ENCODE data around the gene TRAM2. TPM values are rescaled to one million over a fixed set of nuclear protein-coding genes. Genes with fewer than 3 reads are reported as not detected.

TRAM2 gene, protein sequence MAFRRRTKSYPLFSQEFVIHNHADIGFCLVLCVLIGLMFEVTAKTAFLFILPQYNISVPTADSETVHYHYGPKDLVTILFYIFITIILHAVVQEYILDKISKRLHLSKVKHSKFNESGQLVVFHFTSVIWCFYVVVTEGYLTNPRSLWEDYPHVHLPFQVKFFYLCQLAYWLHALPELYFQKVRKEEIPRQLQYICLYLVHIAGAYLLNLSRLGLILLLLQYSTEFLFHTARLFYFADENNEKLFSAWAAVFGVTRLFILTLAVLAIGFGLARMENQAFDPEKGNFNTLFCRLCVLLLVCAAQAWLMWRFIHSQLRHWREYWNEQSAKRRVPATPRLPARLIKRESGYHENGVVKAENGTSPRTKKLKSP
- total RNA-seq, result 1 to 10 TPM; 6.0 to 6.1 TPM

DNA sequence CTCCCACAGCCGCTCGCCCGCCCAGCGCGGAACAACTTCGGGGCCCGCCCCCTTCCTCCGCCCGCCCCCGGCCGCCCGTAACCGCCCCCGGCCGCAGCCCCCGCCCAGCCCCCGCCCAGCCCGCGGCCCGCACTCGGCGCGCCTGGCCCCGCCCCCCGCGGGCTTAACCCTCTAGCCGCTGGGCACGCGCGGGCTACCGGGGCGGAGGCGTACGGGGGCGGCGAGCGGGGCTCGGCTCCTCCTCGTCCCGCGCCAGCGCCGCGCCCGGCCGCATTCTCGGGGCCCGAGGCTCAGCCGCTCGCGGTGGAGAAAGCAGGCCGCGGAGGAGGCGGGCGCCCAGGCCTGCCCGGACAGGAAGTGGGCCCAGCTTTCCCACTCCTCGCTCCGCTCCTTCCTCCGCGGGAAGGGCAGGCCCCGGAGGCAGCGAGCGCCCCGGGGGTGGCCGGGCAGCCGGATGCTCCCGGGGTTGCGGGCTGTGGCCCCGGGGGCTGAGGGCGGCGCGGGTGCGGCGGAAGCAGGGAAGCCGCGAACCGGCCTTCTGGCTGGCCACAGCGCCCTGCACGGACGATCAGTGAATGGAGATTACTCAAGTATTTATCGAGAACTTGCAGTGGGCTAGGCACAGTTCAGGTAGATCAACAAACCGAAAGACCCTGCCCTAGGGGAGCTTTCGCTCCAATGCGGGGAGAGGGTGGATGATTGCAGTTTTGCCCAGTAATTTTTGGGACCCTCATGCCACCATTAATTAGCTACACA is at the start of gene TRAM2:
Gene TRAM2 (minus strand): TSS at position 39 of the 756 bp plus-strand sequence. CDS start 145 bp downstream, outside the sequence.

Other genes starting within 250 kb of the TRAM2 start
- gene PAQR8, start 214.9 kb downstream of the TRAM2 start, total RNA-seq, result 10 to 100 TPM; 21.0 to 21.6 TPM
- 1 to 10 TPM; 1.1 to 1.4 TPM for gene EFHC1, start 156.7 kb downstream of the TRAM2 start, total RNA-seq
- gene TMEM14A, start 94.1 kb upstream of the TRAM2 start, total RNA-seq, result 10 to 100 TPM; 16.8 to 18.6 TPM
- gene GSTA2, start 186.4 kb upstream of the TRAM2 start, total RNA-seq, result not detected
- gene GSTA1, start 226.8 kb upstream of the TRAM2 start, total RNA-seq, result not detected

Data from activated naive CD4-positive, alpha-beta T cell treated with anti-CD3 and anti-CD28 coated beads, Interleukin-2, amount 10 ng/mL, durations not matched to agents 5 hours and 36 hours (primary cell).